HG03025 (cell line): ENCODE data around the gene C3orf70.
"Not testable (repeated sequence)": the region's sequence is repeated elsewhere in the genome, so short reads cannot be mapped to it uniquely, and the experiment has no call there.

Source experiments
- ATAC-seq: cut with Tn5 transposase; IDR thresholded peaks from one replicate; pipeline ENCODE4 v1.9.1; 2021; ENCODE audit warnings: mild to moderate bottlenecking, moderate library complexity; ENCODE audit not compliant: unreplicated experiment, low FRiP score

The C3orf70 gene

DNA sequence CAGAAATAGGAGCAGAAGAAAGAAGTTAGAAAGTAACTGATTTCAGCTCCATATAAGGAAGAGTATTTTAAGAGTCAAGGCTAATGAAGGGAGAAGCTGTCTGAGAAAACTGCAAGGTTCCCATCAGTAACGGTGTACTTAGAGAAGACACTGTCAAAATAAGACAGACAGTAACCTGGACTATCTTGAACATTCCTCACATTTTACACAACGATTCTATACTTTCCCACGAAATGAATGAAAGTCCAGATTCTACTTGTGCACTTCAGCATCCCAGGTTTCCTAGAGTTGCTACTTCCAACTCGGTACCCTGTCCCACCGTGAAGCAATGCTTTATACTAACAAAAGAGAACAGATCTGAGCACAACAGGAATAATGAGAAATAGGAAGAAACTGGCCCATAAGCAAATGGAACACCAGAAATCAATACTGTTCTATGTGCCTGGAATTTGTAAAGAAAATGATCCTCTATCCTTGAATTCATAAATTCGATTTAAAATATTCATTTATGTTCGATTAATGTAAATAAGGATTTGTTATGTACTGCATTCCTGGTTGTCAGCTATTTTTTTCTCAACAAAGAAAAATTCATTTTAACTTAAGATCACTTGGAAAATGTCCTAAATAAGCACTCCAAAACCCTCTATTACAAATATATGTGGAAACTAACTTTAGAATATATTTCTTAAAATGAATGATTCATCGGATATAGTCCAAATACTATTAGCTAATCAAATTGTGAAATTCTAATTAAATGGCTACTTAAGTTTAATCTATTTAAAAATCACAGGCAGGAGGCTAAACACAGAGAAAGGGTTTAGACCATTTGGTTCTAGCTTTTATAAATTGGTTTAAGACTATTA lies 1.5 kb downstream of the C3orf70 start:
- no peak for ATAC-seq

DNA sequence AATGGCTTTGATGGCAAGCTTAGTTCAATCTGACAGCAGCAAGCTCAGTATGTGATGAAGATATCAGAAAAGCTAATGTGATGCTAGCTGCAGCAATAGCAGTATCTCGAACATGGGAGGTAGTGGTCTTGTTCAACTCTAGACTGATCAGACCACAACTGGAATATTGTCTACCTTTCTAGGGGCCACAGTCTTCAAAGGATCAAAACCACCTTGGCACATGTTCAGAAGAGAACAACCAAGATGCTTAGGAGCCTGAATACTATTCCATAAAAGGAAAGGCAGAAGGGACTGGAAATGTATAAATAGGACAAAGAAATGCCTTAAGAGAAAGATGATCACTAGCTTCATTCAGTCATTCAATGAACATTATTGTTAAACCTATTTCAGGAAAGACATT lies 2.3 kb downstream of the C3orf70 start:
- ATAC-seq = no peak

DNA sequence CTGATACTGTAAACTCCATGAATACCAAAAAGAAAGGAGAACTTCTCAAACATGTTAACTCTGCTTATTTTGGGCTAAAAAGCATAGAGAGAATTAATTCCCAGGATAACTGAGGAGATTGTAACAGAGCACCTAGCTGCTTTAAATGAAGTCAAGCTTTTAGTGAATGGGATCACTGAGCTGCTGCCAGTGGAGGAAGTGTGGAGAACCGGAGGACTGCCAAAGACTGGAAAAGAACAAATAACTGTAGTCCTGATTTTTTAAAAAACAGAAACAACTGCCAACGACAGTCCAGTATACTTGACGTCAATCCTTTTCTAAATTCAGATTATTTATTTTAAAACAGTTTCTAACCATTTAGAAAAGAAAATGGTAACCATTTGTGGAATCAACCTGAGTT lies 3.3 kb downstream of the C3orf70 start:
- no peak for ATAC-seq

DNA sequence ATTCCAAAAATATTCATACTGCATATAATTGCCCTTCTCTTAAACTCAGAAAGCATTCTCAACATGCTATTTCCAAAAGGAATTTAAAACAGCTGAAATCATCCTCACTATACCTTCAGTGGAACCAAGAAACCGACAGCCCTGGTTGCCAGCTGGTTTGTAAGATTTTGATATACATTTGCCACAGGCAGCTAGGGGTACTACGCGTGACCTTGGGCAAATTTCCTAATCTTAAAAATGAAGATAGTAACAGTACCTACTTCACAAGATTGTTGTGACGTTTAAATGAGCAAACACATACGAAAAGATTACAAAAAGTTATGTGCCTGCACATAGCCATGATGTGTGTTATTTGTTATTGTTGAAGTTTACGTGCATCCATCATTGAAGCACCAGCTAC lies 7.3 kb downstream of the C3orf70 start:
- ATAC-seq = no peak

DNA sequence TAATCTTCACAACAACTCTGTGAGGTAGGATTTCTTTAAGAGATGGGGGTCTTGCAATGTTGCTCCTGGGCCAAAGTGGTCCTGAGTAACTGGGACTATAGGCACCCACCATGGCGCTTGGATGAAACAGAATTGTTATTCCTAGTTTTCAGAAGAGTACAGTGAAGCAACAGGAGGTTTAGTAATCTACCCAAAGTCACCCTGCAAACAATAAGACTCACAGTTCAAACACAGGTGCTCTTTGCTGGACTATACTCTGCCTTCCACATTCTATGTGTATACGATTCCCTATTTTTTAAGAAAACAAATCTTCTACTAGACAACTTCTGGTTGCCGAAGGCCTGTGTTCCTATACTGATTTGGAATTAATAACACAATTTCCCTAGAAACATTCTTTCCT lies 8.1 kb downstream of the C3orf70 start:
- no peak for ATAC-seq

DNA sequence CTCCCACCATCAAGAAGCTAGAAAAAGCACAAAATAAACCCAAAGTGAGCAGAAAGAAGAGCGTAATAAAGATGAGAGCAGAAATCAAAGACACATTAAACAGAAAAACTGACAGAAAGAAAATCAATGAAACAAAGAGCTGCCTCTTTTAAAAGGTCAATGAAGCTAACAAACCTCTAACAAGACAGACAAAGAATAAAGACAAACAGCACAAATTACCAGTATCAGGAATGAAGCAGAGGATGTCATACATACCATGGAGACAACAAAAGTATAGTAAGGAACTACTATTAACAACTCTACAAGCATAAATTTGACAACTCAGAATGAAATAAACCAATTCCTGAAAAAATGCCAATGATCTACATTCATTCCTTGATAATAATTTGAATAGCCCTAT lies 15.0 kb downstream of the C3orf70 start:
- no peak for ATAC-seq

DNA sequence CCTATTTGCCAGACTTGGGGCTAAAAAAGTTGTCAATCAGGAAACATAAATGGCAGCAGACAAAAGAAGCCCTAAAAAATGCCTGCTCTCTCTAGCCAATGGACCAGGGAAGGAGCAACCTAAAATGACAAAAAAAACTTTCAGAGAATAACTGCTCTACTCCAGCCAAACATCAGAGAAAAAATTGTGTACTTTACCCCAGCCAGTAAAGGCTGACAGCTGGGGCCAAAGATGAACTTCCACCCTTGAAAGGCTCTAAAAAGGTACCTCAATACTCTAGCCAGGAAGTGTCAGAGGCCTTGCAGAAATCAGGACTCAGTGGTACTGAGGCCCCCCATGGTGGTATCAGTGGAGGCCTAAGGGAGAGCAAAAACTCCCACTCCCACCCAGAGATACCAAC lies 18.4 kb downstream of the C3orf70 start:
- no peak for ATAC-seq

DNA sequence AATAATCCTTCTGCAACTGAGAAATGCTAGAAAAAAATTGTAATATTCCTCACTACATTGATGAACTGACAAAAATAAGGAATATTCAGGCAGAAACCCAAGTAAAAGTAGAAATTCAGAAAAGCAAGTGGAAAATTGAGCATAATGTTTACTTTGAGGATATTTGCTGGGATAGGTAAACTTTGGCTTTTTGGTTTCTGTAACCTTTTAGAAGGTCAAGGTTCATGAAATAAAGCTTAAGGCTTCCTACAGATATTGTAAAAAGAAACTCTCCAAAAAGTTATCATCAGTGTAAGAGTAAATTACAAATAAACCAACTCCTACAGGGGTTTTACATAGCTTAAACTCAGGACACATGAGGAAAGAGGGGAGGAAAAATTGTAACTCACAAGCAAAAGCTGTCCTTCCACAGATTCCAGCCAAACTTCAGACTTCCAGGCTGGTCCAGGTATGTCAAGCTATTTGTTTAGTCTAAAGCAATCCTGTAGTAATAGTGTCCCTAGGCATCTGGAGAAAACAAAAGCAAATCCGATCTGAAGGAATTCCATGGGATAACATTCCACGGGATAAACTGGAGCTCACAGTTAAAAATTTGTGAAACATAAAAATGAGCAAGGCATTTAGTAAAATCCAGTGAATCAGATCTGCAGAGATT lies 21.1 kb downstream of the C3orf70 start:
- ATAC-seq = no peak

DNA sequence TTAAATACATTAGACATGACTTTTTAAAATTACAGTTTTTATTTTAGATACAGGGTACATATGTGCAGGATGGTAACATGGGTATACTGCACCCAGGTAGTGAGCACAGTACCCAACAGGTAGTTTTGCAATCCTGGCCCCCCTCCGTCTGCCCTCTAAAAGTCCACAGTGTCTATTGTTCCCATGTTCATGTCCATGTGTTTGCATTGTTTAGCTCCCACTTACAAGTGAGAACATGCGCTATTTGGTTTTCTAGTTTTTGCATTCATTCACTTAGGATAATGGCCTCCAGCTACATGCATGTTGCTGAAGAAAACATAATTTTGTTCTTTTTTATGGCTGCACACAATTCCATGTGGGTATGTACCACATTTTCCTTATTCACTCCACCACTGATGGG lies 23.8 kb downstream of the C3orf70 start:
- no peak for ATAC-seq

DNA sequence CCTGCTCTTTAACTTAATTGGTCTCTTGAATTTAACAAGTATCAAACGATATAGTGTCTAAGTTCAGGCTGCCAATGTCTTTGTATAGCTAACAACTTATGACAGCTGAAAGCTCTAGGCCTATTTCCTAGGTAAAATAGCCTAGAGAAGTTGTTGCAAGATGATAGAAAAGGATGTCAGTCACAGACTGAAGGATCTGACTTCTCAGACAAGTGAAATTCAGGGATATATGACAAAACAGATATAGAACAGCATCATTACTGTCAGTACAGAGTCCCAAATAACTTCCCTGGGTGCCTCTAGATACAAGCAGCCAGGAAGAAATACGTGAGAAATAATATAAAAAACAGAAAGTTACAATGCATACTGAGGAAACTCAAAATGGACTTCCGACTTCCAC lies 26.7 kb downstream of the C3orf70 start:
- no peak for ATAC-seq

DNA sequence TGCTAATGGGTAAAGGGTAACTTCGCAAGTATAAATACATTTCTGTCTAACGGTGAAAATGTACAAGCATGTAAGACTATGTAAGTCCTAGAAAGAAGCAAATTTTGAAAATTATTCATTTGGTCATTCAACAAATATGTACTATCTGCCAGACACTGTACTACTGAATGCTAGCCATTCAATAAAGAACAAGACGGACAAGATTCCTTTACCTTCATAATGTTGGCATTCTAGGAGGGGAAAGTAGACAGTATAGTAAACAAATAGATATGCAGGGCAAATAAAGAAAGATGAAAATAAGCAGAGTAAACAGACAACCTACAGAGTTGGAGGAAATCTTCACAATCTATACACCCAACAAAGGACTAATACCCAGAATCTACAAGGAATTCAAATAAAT lies 32.7 kb downstream of the C3orf70 start:
- ATAC-seq = no peak

DNA sequence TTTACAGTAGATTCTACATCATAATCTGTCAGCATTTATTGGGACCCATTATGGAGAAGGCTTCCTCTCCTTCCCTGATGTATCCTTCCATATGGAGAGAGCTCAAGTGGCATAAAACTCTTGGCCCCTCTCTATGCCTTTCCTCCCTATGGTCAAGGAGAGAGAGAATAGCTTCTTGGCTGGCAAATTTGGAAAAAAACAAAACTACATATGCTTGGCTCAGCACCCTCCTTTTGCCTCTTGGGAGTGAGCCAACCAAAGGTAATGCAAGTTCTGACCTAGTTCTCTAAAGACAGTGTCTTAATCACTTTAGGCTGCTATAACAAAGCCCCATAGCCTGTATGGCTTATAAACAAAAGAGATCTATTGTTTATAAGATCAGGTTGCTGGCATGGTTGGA lies 37.5 kb downstream of the C3orf70 start:
- no peak for ATAC-seq

DNA sequence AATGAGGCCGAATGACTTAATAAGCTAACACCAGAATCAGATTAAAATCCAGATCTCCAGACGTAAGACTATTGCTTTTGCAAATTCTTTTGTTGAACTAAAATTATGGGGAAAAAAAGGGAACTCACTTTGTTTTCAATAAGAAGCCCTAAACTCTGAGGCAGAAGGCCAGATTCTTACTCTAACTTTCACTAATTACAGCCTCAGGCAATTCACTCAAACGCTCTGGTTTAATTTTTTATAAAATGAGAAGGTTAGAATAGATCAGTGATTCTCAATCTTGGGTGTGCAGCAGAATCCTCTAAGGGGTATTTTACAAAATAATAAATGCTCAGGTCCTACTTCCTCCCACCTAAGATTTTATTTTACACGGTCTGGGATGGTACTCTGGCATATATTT lies 38.1 kb downstream of the C3orf70 start:
- ATAC-seq = no peak

DNA sequence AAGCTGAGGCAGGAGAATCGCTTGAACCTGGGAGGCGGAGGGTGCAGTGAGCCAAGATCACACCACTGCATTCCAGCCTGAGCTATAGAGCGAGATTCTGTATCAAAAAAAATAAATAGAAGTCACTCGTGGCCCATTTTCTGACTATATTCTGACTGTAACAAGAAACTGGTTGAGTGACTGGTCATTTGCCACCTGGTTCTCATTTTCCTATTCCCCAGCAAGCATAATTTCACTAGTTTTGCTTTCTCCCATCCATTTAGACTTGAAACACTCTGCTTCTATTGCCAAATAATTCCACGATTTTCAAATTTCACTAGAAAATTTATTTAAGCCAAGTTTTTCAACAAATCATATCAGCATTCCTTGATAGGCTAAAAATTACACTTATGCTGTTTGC lies 40.7 kb downstream of the C3orf70 start:
- no peak for ATAC-seq

DNA sequence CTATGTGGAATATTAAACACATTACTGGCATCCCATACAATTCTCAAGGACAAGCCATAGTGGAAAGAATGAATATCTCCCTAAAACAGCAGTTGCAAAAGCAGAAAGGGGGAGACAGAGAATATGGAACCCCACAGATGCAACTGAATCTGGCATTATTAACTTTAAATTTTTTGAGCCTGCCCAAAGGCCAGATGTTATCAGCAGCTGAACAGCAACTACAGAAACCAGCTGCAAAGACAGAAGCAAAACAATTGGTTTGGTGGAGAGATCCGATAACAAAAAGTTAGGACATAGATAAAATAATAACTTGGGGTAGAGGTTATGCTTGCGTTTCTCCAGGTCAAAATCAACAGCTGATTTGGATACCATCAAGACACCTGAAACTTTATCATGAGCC lies 43.8 kb downstream of the C3orf70 start:
- ATAC-seq = not testable (repeated sequence)

DNA sequence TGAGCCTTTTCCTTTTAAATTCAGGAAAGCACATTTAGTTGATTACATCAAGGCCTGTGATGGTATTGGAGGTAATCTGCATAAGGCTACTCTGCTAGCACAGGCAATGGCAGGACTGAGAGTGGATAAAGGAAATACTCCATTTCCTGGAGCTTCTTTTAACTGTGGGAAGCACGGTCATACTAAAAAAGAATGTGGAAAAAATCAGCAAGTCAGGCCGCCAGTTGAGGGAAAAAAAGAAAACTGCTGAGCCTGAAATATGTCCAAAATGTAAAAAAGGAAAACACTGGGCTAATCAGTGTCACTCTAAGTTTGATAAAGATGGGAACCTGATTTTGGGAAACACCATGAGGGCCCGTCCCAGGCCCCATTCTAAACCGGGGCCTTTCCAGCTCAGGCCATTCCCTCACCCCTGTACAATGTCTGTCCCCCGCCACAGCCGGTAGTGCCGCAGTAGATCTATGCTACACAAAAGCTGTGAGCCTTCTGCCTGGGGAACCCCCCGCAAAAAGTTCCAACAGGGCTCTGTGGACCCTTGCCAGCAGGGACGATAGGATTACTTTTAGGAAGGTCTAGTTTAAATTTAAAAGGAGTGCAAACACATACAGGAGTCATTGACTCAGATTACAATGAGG lies 46.5 kb downstream of the C3orf70 start:
- not testable (repeated sequence) for ATAC-seq

DNA sequence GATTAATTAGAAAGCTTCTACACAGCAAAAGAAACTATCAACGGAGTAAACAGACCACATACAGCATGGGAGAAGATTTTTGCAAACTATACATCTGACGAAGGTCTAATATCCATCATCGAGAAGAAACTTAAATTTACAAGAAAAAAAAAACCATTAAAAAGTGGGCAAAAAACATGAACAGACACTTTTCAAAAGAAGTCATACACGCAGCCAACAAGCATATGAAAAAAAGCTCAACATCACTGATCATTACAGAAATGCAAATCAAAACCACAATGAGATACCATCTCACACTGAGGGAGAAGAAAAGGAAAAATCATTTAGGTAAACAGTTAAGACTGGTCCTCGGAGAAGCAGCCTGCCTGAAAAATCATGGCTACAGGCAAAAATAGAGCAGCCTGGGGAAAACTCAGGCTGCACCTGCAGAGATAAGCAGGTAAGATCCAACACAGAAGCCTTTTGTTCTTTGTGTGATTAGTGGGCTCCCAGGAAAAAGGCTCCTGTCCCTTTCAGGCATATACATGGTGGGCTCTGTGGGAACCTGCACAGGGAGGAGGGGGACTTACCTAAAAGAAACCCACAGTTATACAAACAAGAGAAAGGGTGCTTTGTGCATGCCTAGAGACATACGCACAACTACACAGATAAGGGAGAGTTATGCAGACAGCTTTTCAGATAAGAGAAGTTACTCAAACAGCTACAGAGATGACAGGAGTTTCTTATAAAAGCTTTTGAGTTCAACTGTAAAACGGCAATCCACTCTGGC lies 49.3 kb downstream of the C3orf70 start:
- ATAC-seq = no peak

DNA sequence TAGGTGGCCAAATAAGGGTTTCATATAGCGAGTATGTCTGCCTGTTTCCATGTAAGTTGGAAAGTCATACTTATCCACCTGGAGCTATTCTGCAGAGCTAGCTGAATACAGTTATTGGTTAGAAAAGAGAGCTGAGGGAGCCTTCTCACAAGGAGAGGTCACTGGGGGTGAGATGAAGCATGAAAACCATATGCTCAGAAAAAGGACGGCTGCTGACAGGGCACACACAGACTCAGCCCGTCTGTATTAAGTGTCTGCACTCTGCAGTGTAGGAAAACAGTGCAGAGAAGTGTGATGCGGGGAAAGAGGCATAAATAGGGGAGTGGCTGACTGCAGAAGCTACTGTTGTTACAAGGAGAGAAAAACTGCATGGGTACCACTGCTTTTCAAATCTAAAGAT lies 58.2 kb downstream of the C3orf70 start:
- no peak for ATAC-seq

DNA sequence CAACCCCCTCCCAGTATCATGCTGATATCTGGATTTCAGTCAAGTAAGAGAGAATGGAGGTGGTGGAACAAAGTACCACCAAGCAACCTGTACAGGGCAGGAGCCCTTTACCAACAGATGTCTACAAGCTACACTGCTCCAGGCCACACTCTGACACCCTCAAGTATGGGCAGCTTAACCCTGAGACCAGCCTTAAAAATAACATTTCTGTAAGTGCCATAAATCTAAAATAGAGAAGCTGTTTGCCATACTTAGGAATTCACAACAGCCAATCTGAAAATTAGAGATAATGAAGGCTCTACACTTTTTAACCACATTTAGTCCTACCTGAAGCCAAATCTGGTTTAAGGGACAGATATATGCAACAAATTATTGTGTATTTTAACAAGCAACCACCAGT lies 59.7 kb downstream of the C3orf70 start:
- ATAC-seq = no peak

DNA sequence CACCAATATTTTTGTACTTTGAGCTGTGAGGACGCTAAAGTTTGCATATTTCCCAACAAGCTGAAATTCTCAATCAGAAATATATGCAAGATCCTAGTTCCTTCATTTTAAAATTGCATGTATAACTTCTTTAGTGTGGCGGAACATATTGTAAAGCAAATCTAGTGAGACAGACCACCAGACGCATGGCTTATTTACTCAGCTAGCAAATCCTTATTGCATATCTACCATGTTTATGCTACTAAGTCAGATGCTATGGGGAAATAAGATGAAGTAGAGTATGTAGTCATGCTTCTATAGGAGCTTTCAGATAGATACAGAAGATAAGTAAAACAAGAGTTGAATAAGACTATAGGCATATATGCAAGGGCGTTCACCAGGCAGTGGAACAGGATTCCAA lies 62.0 kb downstream of the C3orf70 start:
- no peak for ATAC-seq

DNA sequence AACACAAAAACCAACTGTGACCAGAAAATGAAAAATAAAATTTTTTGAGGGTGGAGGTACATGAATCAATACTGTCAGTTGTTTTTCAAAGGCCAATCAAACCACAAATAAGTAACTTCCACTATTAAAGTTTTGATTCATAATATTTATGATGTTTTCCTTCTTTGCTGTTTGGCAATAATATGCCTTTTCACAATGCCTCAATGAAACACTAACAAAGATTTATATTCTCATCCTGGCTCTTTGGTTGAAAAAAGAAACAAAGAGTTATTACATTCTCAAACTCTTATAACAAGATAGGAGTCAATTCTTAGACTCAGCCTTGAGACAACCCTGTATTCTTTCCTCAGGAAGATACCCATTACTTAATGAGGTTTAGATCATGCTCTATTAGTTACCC lies 63.1 kb downstream of the C3orf70 start:
- no peak for ATAC-seq
